ENCODE data around the gene NSRP1. TPM values are rescaled to one million over a fixed set of nuclear protein-coding genes. Genes with fewer than 3 reads are reported as not detected.

NSRP1 gene
- total and polyA plus RNA-seq, 2 of the 4 experiments (the other 2 are of a cell fraction), result 3.4 to 14.2 TPM

DNA sequence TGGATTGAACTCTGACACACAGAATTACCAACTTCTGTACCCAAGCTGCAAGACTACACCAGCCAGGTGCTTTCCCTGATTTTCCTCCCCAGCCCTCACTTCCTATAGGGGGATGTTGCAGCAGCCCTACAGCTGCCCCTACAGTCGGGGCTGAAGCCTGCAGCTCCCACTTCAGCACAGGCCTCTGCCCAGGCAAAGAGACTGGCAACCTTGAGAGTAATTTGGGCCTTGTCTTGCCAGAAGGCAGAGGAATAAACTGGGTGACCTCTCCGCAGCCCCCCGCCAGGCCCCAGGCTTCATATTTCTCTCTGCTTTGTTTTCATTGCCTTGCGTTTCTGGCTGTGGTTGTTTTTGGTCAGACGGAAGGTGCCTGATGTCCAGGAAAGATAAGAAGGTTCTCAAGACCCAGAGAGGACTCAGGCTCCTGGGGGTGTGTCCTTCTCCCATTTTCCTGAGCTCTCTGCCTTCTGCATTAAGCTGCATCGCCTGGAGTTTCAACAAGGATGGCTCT lies 86.9 kb downstream of the NSRP1 start:
- H3K9me3 ChIP-seq (ENCODE audit: control insufficient read depth, insufficient read depth, low read length), result no peaks in the 10 kb centered on the region
- no peak overlapping the region for H4K5ac ChIP-seq (ENCODE audit: low read depth, low read length)
- H3K27me3 ChIP-seq (ENCODE audit: control insufficient read depth, insufficient read depth, low read length), result peaks cover 17% of the 10 kb centered on the region
- no peak overlapping the region for H2BK15ac ChIP-seq (ENCODE audit: low read depth, low read length)
- intact Hi-C loops (cut with micrococcal nuclease), result no loop called here
- ChIA-PET POLR2A (ENCODE audit: unreplicated experiment) (no interaction called here), CTCF (no interaction called here)
- no peak overlapping the region for H3K18ac ChIP-seq (ENCODE audit: low read depth, low read length)
- no peak overlapping the region for H3K23ac ChIP-seq (ENCODE audit: low read depth, low read length)
- peaks cover 3% of the 10 kb centered on the region; the same call in 1 of the 2 replicates for H3K9me1 ChIP-seq (ENCODE audit: insufficient read depth, low read length)
- no peaks in the 10 kb centered on the region for H3K4me1 ChIP-seq (ENCODE audit: control insufficient read depth, insufficient read depth, low read length)
- no peak overlapping the region for H4K91ac ChIP-seq (ENCODE audit: insufficient read depth, low read depth, low read length)
- no peak overlapping the region for H3K27ac ChIP-seq (ENCODE audit: insufficient read depth, low read length)
- H2AFZ ChIP-seq (replicated peaks; ENCODE audit: low read length, poor library complexity), result no peak overlapping the region
- no peak overlapping the region for H3K4ac ChIP-seq (ENCODE audit: low read depth, low read length)
- ATAC-seq (ENCODE audit: low read depth), result no peak
- no peaks in the 10 kb centered on the region for H3K79me1 ChIP-seq (ENCODE audit: low read depth in 1 of 2, low read length in 2 of 2)
- H4K20me1 ChIP-seq (ENCODE audit: insufficient read depth, low read length), result no peaks in the 10 kb centered on the region
- H2BK120ac ChIP-seq (ENCODE audit: low read depth, low read length), result no peak overlapping the region
- in situ Hi-C loops (cut with MboI; ENCODE audit: low sequenced_read_pairs), result no loop called here
- H3K36me3 ChIP-seq (ENCODE audit: control insufficient read depth, insufficient read depth, low read length), result no peaks in the 10 kb centered on the region
- H3K4me2 ChIP-seq (ENCODE audit: low read depth, low read length), result no peak overlapping the region
- no peak overlapping the region for H2BK5ac ChIP-seq (ENCODE audit: low read depth, low read length, poor library complexity, severe bottlenecking)
- H2AK9ac ChIP-seq (replicated peaks; ENCODE audit: low read depth, low read length, poor library complexity), result no peak overlapping the region
- DNase-seq, result no peak
- H2AK5ac ChIP-seq (ENCODE audit: low read depth, low read length), result no peak overlapping the region
- H3K9ac ChIP-seq (ENCODE audit: low read depth, low read length), result no peak overlapping the region
- TF ChIP-seq, protein P1, sequence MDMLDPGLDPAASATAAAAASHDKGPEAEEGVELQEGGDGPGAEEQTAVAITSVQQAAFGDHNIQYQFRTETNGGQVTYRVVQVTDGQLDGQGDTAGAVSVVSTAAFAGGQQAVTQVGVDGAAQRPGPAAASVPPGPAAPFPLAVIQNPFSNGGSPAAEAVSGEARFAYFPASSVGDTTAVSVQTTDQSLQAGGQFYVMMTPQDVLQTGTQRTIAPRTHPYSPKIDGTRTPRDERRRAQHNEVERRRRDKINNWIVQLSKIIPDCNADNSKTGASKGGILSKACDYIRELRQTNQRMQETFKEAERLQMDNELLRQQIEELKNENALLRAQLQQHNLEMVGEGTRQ (IDR thresholded peaks at IDR 0.05; ENCODE audit: low read depth, low read length), result no peak
- TF ChIP-seq NFE2L2 (IDR thresholded peaks at IDR 0.05; ENCODE audit: low read depth, low read length), result no peak
- TF ChIP-seq CHD1 (IDR thresholded peaks at IDR 0.05; ENCODE audit: low read depth, low read length), result no peak
- TF ChIP-seq, protein P2, sequence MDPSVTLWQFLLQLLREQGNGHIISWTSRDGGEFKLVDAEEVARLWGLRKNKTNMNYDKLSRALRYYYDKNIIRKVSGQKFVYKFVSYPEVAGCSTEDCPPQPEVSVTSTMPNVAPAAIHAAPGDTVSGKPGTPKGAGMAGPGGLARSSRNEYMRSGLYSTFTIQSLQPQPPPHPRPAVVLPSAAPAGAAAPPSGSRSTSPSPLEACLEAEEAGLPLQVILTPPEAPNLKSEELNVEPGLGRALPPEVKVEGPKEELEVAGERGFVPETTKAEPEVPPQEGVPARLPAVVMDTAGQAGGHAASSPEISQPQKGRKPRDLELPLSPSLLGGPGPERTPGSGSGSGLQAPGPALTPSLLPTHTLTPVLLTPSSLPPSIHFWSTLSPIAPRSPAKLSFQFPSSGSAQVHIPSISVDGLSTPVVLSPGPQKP (IDR thresholded peaks at IDR 0.05; ENCODE audit: borderline replicate concordance, low read depth, low read length), result no peak
- TF ChIP-seq RAD21 (IDR thresholded peaks at IDR 0.05; ENCODE audit: low read length), result no peak
- no peak for TF ChIP-seq POLR2A (IDR thresholded peaks at IDR 0.05; ENCODE audit: low read depth, low read length)
- TF ChIP-seq, protein P3, sequence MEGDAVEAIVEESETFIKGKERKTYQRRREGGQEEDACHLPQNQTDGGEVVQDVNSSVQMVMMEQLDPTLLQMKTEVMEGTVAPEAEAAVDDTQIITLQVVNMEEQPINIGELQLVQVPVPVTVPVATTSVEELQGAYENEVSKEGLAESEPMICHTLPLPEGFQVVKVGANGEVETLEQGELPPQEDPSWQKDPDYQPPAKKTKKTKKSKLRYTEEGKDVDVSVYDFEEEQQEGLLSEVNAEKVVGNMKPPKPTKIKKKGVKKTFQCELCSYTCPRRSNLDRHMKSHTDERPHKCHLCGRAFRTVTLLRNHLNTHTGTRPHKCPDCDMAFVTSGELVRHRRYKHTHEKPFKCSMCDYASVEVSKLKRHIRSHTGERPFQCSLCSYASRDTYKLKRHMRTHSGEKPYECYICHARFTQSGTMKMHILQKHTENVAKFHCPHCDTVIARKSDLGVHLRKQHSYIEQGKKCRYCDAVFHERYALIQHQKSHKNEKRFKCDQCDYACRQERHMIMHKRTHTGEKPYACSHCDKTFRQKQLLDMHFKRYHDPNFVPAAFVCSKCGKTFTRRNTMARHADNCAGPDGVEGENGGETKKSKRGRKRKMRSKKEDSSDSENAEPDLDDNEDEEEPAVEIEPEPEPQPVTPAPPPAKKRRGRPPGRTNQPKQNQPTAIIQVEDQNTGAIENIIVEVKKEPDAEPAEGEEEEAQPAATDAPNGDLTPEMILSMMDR (conservative IDR thresholded peaks at IDR 0.05; ENCODE audit: low read depth, low read length), result no peak
- dilution Hi-C loops (cut with HindIII; ENCODE audit: low sequenced_read_pairs, unreplicated experiment), result no loop called here
- no peak overlapping the region for H3K14ac ChIP-seq (replicated peaks; ENCODE audit: low read depth, low read length)
- H2BK20ac ChIP-seq (ENCODE audit: low read depth, low read length), result no peak overlapping the region
- BruUV-seq (replicated peaks), result no TSS peak
- no peak overlapping the region for H3K56ac ChIP-seq (ENCODE audit: extremely low read depth, insufficient read depth, low read length)
- H4K8ac ChIP-seq (ENCODE audit: low read depth in 2 of 2, low read length in 2 of 2), result no peak overlapping the region
- WGBS, 2 experiments (ENCODE audit: extremely low coverage in 2 of 2, insufficient read length in 1 of 2), result 70% methylated on average over 2 of the region's 6 CpGs; no CpG with 5 or more reads in 1 of the 2 experiments
- no peak overlapping the region for H3K4me3 ChIP-seq (ENCODE audit: insufficient read depth, low read depth, low read length)

Measured in IMR-90 (cell line).